H1 (cell line): ENCODE data around the gene MAGI1. TPM values are rescaled to one million over a fixed set of nuclear protein-coding genes. Genes with fewer than 3 reads are reported as not detected.

Experiments used
- CTCF ChIA-PET: fragments of 300-600 bp; sonication (Branson Sonifier 250); formaldehyde crosslinking; loops from one replicate; lab custom pipeline; 2021; ENCODE audit not compliant: partially characterized antibody; lab: Charles Lee
- POLR2A ChIA-PET: fragments of 300-600 bp; sonication (Branson Sonifier 250); formaldehyde crosslinking; loops from one replicate; lab custom pipeline; 2021; ENCODE audit warnings: inconsistent platforms; ENCODE audit not compliant: partially characterized antibody; lab: Charles Lee
- DNase-seq, 2 experiments: peaks; one replicate each; pipeline versions ENCODE4 v3.0.0 to v3.0.0-alpha.2; 2010 to 2022; ENCODE audit warnings: low spot score in 2 of 2, low read depth in 1 of 2, mixed read lengths in 1 of 2
- FAIRE-seq: peaks from 2 replicates; lab custom pipeline; 2011; peaks lifted over from hg19 to GRCh38; lab: Jason Lieb, UNC
- H2AFZ ChIP-seq: 2 replicates; pipeline ENCODE4 v1.8.1; 2012; ENCODE audit warnings: low read length, inconsistent platforms
- H2AK5ac ChIP-seq: 2 replicates; pipeline ENCODE4 v1.6.1; 2013; ENCODE audit warnings: low read depth, low read length
- H2BK120ac ChIP-seq: replicated peaks from 2 replicates; pipeline ENCODE3; 2013; ENCODE audit warnings: low read depth, low read length, inconsistent platforms
- H2BK12ac ChIP-seq: 2 replicates; pipeline ENCODE4 v1.6.1; 2013; ENCODE audit warnings: low read depth, low read length
- H2BK15ac ChIP-seq: 2 replicates; pipeline ENCODE4 v1.6.1; 2013; ENCODE audit warnings: low read length
- H2BK20ac ChIP-seq: 2 replicates; pipeline ENCODE4 v1.6.1; 2013; ENCODE audit warnings: low read length
- H2BK5ac ChIP-seq: 2 replicates; pipeline ENCODE4 v1.6.1; 2013; ENCODE audit warnings: low read depth, low read length
- H3K14ac ChIP-seq: 2 replicates; pipeline ENCODE4 v1.6.1; 2013; ENCODE audit warnings: inconsistent platforms; ENCODE audit not compliant: insufficient read length
- H3K18ac ChIP-seq: 2 replicates; pipeline ENCODE4 v1.6.1; 2013; ENCODE audit warnings: low read length; ENCODE audit errors: extremely low read depth
- H3K23ac ChIP-seq: 2 replicates; pipeline ENCODE4 v1.6.1; 2013; ENCODE audit warnings: inconsistent platforms; ENCODE audit not compliant: insufficient read length
- H3K23me2 ChIP-seq: 2 replicates; pipeline ENCODE4 v1.6.1; 2013; ENCODE audit warnings: low read depth, low read length
- H3K27ac ChIP-seq: 2 replicates; pipeline ENCODE4 v1.6.1; 2011; ENCODE audit warnings: low read depth, low read length, inconsistent platforms
- H3K27me3 ChIP-seq, 4 experiments: replicated peaks in 1 of 4; 1 replicate in 1 of 4; 2 replicates in 3 of 4; pipeline versions ENCODE4 v1.6.1 to v1.8.1; 2011 to 2013; ENCODE audit warnings: low read length in 3 of 4, mild to moderate bottlenecking in 3 of 4, inconsistent platforms in 2 of 4, mixed read lengths in 2 of 4, moderate library complexity in 1 of 4; ENCODE audit not compliant: control insufficient read depth in 3 of 4, insufficient read depth in 3 of 4; ENCODE audit errors: extremely low read depth in 1 of 4
- H3K36me3 ChIP-seq, 4 experiments: 2 replicates each; pipeline versions ENCODE4 v1.6.1 to v1.8.1; 2011 to 2013; ENCODE audit warnings: mild to moderate bottlenecking in 4 of 4, low read length in 3 of 4, moderate library complexity in 2 of 4, control low read depth in 1 of 4, inconsistent platforms in 1 of 4; ENCODE audit not compliant: insufficient read depth in 4 of 4, control insufficient read depth in 2 of 4
- H3K4ac ChIP-seq: replicated peaks from 2 replicates; pipeline ENCODE3; 2013; ENCODE audit warnings: low read length, low read depth, mixed read lengths, inconsistent platforms; ENCODE audit not compliant: insufficient read length
- H3K4me1 ChIP-seq, 4 experiments: replicated peaks in 1 of 4; 1 replicate in 1 of 4; 2 replicates in 3 of 4; pipeline versions ENCODE4 v1.6.1 to v1.8.1; 2011 to 2013; ENCODE audit warnings: low read length in 3 of 4, inconsistent platforms in 2 of 4, mixed read lengths in 1 of 4; ENCODE audit not compliant: insufficient read depth in 4 of 4, control insufficient read depth in 3 of 4
- H3K4me2 ChIP-seq, 2 experiments: 2 replicates each; pipeline versions ENCODE4 v1.6.1 to v1.8.1; 2011 to 2013; ENCODE audit warnings: low read depth in 2 of 2, low read length in 2 of 2, control low read depth in 1 of 2, inconsistent platforms in 1 of 2, mild to moderate bottlenecking in 1 of 2; ENCODE audit not compliant: insufficient read depth in 1 of 2
- H3K4me3 ChIP-seq, 4 experiments: fragments of 200-600, 300-600 bp in 1 of 4; sonication (generic), shearing (Covaris generic), sonication (Bioruptor Twin) in 1 of 4; 2 replicates each; pipeline versions ENCODE4 v1.5.1 to v1.8.1; 2011 to 2016; ENCODE audit warnings: low read length in 4 of 4, low read depth in 3 of 4, control low read depth in 2 of 4, inconsistent platforms in 2 of 4, mild to moderate bottlenecking in 2 of 4, mixed read lengths in 1 of 4, moderate library complexity in 1 of 4; ENCODE audit not compliant: insufficient read depth in 2 of 4; ENCODE audit errors: extremely low read depth in 1 of 4
- H3K56ac ChIP-seq: replicated peaks from 2 replicates; pipeline ENCODE3; 2013; ENCODE audit warnings: low read depth, mild to moderate bottlenecking, mixed read lengths, low read length, inconsistent platforms; ENCODE audit not compliant: insufficient read length
- H3K79me1 ChIP-seq: 2 replicates; pipeline ENCODE4 v1.6.1; 2013; ENCODE audit warnings: low read depth, low read length, control low read depth
- H3K79me2 ChIP-seq, 2 experiments: 2 replicates each; pipeline versions ENCODE4 v1.6.1 to v1.8.1; 2012 to 2013; ENCODE audit warnings: low read length in 2 of 2, mild to moderate bottlenecking in 2 of 2, inconsistent platforms in 1 of 2; ENCODE audit not compliant: insufficient read depth in 2 of 2, control insufficient read depth in 1 of 2
- H3K9ac ChIP-seq, 4 experiments: replicated peaks in 1 of 4; 1 replicate in 1 of 4; 2 replicates in 3 of 4; pipeline versions ENCODE4 v1.6.1 to v1.8.1; 2011 to 2013; ENCODE audit warnings: low read depth in 3 of 4, low read length in 3 of 4, control low read depth in 2 of 4, mild to moderate bottlenecking in 2 of 4, moderate library complexity in 2 of 4, inconsistent platforms in 1 of 4; ENCODE audit errors: extremely low read depth in 1 of 4
- H3K9me3 ChIP-seq, 2 experiments: 2 replicates each; pipeline versions ENCODE4 v1.6.1 to v1.8.1; 2012 to 2013; ENCODE audit warnings: mild to moderate bottlenecking in 2 of 2, moderate library complexity in 2 of 2, control low read depth in 1 of 2, inconsistent platforms in 1 of 2, low read depth in 1 of 2, low read length in 1 of 2, mixed read lengths in 1 of 2; ENCODE audit not compliant: insufficient read depth in 2 of 2
- H4K20me1 ChIP-seq, 2 experiments: replicated peaks in 1 of 2; 2 replicates each; pipeline versions ENCODE3 to v1.8.1; 2011 to 2013; ENCODE audit warnings: inconsistent platforms in 2 of 2, low read length in 2 of 2, mild to moderate bottlenecking in 1 of 2; ENCODE audit not compliant: insufficient read depth in 2 of 2, control insufficient read depth in 1 of 2
- H4K5ac ChIP-seq: 2 replicates; pipeline ENCODE4 v1.6.1; 2013; ENCODE audit warnings: low read length, low read depth, mixed read lengths, inconsistent platforms; ENCODE audit not compliant: insufficient read length
- H4K8ac ChIP-seq: 2 replicates; pipeline ENCODE4 v1.8.0; 2013; ENCODE audit warnings: mild to moderate bottlenecking, moderate library complexity, low read length, inconsistent platforms; ENCODE audit not compliant: insufficient read depth; ENCODE audit errors: extremely low read depth
- H4K91ac ChIP-seq: replicated peaks from 2 replicates; pipeline ENCODE3; 2013; ENCODE audit warnings: low read length, mixed read lengths, inconsistent platforms; ENCODE audit not compliant: insufficient read length
- CHD1 ChIP-seq: IDR thresholded peaks from 2 replicates; pipeline ENCODE4 v1.6.1; 2012; ENCODE audit warnings: low read depth, low read length, improper control_type of control experiment
- EGR1 ChIP-seq: IDR thresholded peaks from 2 replicates; pipeline ENCODE4 v1.6.1; 2011; ENCODE audit warnings: low read depth, low read length, borderline replicate concordance
- GTF2F1 ChIP-seq: IDR thresholded peaks from 2 replicates; pipeline ENCODE4 v1.6.1; 2012; ENCODE audit warnings: low read depth, low read length, improper control_type of control experiment, borderline replicate concordance
- JUND ChIP-seq: IDR thresholded peaks from 2 replicates; pipeline ENCODE4 v1.6.1; 2011; ENCODE audit warnings: mild to moderate bottlenecking, improper control_type of control experiment, low read length
- NANOG ChIP-seq: IDR thresholded peaks from 2 replicates; pipeline ENCODE4 v1.6.1; 2011; ENCODE audit warnings: low read length, low read depth, mild to moderate bottlenecking, inconsistent platforms; ENCODE audit not compliant: insufficient read depth, poor library complexity, severe bottlenecking
- POLR2AphosphoS5 ChIP-seq: IDR thresholded peaks from 2 replicates; pipeline ENCODE4 v1.6.1; 2011; ENCODE audit warnings: low read depth, low read length
- SIX5 ChIP-seq: IDR thresholded peaks from 2 replicates; pipeline ENCODE4 v1.6.1; 2011; ENCODE audit warnings: mild to moderate bottlenecking, low read depth, low read length
- SP2 ChIP-seq: IDR thresholded peaks from 2 replicates; pipeline ENCODE4 v1.6.1; 2012; ENCODE audit warnings: mild to moderate bottlenecking, low read length, inconsistent platforms
- TEAD4 ChIP-seq: IDR thresholded peaks from 2 replicates; pipeline ENCODE4 v1.6.1; 2012; ENCODE audit warnings: low read depth, low read length, inconsistent platforms, mixed read lengths
- WGBS, 2 experiments: shearing (Covaris generic) in 1 of 2; methylation state at CpG; one replicate each; pipeline versions ENCODE4 v1.1.6 to v1.1.7; 2013 to 2015; ENCODE audit warnings: low lambda C conversion rate in 2 of 2, mixed read lengths in 2 of 2, inconsistent platforms in 1 of 2, low coverage in 1 of 2, missing lambda C conversion rate in 1 of 2; ENCODE audit not compliant: insufficient replicate concordance in 2 of 2, insufficient coverage in 1 of 2, insufficient read length in 1 of 2; ENCODE audit errors: extremely low coverage in 1 of 2, missing lambda C conversion rate in 1 of 2; 5-methylcytosine and 5-hydroxymethylcytosine counted together
- polyA plus RNA-seq, 7 experiments: library from polyadenylated mRNA; depleted of rRNA in 3 of 7; stranded (reverse) in 5 of 7; unstranded in 2 of 7; fragments of >200 nt in 5 of 7; fragments of 200-250 nt in 2 of 7; gene quantifications; 1 replicate in 5 of 7; 2 replicates in 1 of 7; 4 replicates in 1 of 7; pipeline versions ENCODE4 v1.2.1 to v1.2.3, GENCODE V29; 2011 to 2013; ENCODE audit warnings: missing spikeins in 2 of 7, mixed read lengths in 2 of 7
- total RNA-seq: library from RNA; stranded (reverse); fragmentation: NEBNext Ultra II Directional; extraction: Animal tissue kit (Norgen Biotek cat#: 25700); gene quantifications from 2 replicates; pipeline ENCODE4 v1.2.1, GENCODE V29; 2021
- TF ChIP-seq, protein P1 (sequence below): IDR thresholded peaks from 2 replicates; pipeline ENCODE4 v1.6.1; 2011; ENCODE audit warnings: low read length, improper control_type of control experiment

The MAGI1 gene
- total and polyA plus RNA-seq, 2 of the 8 experiments (the other 6 are each of a cell fraction or from before 2014, with no cell fraction given) = 19.8 to 78.0 TPM

DNA sequence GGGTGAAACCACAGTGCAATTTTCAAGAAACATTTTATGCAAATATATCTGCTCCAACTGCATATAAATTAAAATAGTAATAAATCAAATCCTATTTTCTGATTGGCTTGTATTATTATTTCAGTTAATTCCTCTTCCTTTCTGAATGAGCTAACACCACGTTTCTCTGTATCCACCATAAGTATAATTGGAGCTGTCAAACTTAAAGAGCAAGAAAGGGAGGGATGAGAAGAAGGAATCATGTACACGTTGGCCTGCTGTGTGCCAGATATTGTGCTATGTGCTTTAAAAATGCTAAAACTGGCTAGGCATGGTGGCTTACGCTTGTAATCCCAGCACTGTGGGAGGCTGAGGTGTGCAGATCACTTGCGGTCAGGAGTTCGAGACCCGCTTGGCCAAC lies 180.0 kb downstream of the MAGI1 start:
- no peak overlapping the region for H3K4ac ChIP-seq
- 95% methylated on average over 6 of the region's 6 CpGs; no CpG with 5 or more reads in 1 of the 2 experiments for WGBS, 2 experiments
- peaks cover 3 to 8% of the 10 kb centered on the region in 2 experiments for H4K20me1 ChIP-seq
- H3K4me2 ChIP-seq = no peak overlapping the region
- no peak overlapping the region for H2BK12ac ChIP-seq
- DNase-seq = no peak
- peaks cover 0 to 5% (median 1%) of the 10 kb centered on the region in 4 experiments; a peak in 4 of 7 replicates for H3K4me1 ChIP-seq
- H3K18ac ChIP-seq = no peak overlapping the region
- no peak overlapping the region for H2AK5ac ChIP-seq
- ChIA-PET CTCF (interaction anchor here (1.7 kb wide), 1 partner anchor 56 kb away, joined by 6 read pairs; no protein-coding TSS in a partner anchor), POLR2A (no interaction called here)
- H4K5ac ChIP-seq = no peak overlapping the region
- no peak overlapping the region for H3K23ac ChIP-seq
- peaks cover 5 to 31% of the 10 kb centered on the region in 2 experiments; a peak in 3 of 4 replicates for H3K79me2 ChIP-seq
- H3K79me1 ChIP-seq = no peaks in the 10 kb centered on the region; the same call in 1 of the 2 replicates
- no peak for FAIRE-seq
- no peak overlapping the region for H2BK20ac ChIP-seq
- H2BK5ac ChIP-seq = no peak overlapping the region
- no peak overlapping the region for H2BK120ac ChIP-seq
- H3K23me2 ChIP-seq = no peaks in the 10 kb centered on the region
- H3K9me3 ChIP-seq = no peaks in the 10 kb centered on the region
- H4K91ac ChIP-seq = no peak overlapping the region
- no peak overlapping the region for H2AFZ ChIP-seq
- no peak overlapping the region for H3K14ac ChIP-seq
- TF ChIP-seq SIX5 (no peak), GTF2F1 (no peak), SP2 (no peak), EGR1 (no peak), CHD1 (no peak), TEAD4 (no peak), JUND (no peak), POLR2AphosphoS5 (no peak), NANOG (no peak)
- TF ChIP-seq, protein P1, sequence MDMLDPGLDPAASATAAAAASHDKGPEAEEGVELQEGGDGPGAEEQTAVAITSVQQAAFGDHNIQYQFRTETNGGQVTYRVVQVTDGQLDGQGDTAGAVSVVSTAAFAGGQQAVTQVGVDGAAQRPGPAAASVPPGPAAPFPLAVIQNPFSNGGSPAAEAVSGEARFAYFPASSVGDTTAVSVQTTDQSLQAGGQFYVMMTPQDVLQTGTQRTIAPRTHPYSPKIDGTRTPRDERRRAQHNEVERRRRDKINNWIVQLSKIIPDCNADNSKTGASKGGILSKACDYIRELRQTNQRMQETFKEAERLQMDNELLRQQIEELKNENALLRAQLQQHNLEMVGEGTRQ = no peak
- TF ChIP-seq, all 59 proteins: peak for 0
- no peak overlapping the region for H4K8ac ChIP-seq
- no peak overlapping the region for H3K9ac ChIP-seq
- H3K4me3 ChIP-seq = no peak overlapping the region
- no peak overlapping the region for H2BK15ac ChIP-seq
- no peak overlapping the region for H3K56ac ChIP-seq
- H3K36me3 ChIP-seq = no peaks in the 10 kb centered on the region
- no peaks in the 10 kb centered on the region for H3K27me3 ChIP-seq
- no peak overlapping the region for H3K27ac ChIP-seq
